ENCODE data around the gene FANCB.

Gene FANCB

DNA sequence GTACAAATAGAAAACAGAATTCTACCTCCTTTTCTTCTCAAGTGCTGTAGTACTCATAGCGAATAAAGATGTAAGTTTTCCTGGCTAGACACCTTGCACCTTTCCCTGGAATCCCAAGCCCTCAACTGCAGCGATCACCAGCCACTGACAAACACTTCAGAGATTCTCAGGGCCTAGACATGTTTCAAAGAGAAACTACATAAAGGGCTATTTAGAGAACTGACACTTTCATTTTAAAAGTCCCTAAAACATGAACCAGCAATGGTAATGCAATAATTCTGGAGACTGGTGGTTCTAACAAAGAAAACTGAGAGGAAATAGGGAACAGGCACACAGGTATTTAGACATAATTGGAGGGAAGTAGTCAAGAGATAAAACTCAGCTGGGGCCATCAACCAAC is 35.7 kb downstream of the FANCB start:
- POLR2A ChIA-PET: no interaction called here
- CTCF ChIA-PET: no interaction called here
- TF ChIP-seq, protein P1, sequence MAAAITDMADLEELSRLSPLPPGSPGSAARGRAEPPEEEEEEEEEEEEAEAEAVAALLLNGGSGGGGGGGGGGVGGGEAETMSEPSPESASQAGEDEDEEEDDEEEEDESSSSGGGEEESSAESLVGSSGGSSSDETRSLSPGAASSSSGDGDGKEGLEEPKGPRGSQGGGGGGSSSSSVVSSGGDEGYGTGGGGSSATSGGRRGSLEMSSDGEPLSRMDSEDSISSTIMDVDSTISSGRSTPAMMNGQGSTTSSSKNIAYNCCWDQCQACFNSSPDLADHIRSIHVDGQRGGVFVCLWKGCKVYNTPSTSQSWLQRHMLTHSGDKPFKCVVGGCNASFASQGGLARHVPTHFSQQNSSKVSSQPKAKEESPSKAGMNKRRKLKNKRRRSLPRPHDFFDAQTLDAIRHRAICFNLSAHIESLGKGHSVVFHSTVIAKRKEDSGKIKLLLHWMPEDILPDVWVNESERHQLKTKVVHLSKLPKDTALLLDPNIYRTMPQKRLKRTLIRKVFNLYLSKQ (tag by site-specific recombination; IDR thresholded peaks at IDR 0.05; ENCODE audit: borderline replicate concordance): no peak
- TF ChIP-seq KLF7 (tag by site-specific recombination; IDR thresholded peaks at IDR 0.05; ENCODE audit: borderline replicate concordance): no peak
- TF ChIP-seq, protein P2, sequence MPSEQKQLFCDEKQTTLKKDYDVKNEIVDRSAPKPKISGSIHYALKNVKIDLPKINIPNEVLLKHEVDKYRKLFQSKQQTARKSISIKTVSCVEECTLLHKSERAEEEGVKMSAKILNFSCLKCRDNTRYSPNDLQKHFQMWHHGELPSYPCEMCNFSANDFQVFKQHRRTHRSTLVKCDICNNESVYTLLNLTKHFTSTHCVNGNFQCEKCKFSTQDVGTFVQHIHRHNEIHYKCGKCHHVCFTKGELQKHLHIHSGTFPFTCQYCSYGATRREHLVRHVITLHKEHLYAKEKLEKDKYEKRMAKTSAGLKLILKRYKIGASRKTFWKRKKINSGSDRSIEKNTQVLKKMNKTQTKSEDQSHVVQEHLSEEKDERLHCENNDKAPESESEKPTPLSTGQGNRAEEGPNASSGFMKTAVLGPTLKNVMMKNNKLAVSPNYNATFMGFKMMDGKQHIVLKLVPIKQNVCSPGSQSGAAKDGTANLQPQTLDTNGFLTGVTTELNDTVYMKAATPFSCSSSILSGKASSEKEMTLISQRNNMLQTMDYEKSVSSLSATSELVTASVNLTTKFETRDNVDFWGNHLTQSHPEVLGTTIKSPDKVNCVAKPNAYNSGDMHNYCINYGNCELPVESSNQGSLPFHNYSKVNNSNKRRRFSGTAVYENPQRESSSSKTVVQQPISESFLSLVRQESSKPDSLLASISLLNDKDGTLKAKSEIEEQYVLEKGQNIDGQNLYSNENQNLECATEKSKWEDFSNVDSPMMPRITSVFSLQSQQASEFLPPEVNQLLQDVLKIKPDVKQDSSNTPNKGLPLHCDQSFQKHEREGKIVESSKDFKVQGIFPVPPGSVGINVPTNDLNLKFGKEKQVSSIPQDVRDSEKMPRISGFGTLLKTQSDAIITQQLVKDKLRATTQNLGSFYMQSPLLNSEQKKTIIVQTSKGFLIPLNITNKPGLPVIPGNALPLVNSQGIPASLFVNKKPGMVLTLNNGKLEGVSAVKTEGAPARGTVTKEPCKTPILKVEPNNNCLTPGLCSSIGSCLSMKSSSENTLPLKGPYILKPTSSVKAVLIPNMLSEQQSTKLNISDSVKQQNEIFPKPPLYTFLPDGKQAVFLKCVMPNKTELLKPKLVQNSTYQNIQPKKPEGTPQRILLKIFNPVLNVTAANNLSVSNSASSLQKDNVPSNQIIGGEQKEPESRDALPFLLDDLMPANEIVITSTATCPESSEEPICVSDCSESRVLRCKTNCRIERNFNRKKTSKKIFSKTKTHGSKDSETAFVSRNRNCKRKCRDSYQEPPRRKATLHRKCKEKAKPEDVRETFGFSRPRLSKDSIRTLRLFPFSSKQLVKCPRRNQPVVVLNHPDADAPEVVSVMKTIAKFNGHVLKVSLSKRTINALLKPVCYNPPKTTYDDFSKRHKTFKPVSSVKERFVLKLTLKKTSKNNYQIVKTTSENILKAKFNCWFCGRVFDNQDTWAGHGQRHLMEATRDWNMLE (tag by site-specific recombination; conservative IDR thresholded peaks at IDR 0.05; ENCODE audit: low read depth): no peak
- no peak for TF ChIP-seq ZNF248 (tag by site-specific recombination; IDR thresholded peaks at IDR 0.05)
- TF ChIP-seq MEIS1 (CRISPR knock-in tag; IDR thresholded peaks at IDR 0.05; ENCODE audit: borderline replicate concordance): no peak
- no peaks in the 10 kb centered on the region for H3K4me1 ChIP-seq (ENCODE audit: control insufficient read depth, insufficient read depth, low read length)
- no peaks in the 10 kb centered on the region for H3K9me3 ChIP-seq (ENCODE audit: control insufficient read depth, insufficient read depth, low read depth, low read length)
- H3K36me3 ChIP-seq (ENCODE audit: control insufficient read depth in 2 of 2, insufficient read depth in 1 of 2, low read length in 2 of 2): peaks cover 3 to 44% of the 10 kb centered on the region in 2 experiments
- no peak overlapping the region for H3K27ac ChIP-seq (ENCODE audit: extremely low read depth, low read depth, low read length)
- no peak overlapping the region for H3K4me3 ChIP-seq (ENCODE audit: low read depth, low read length)

DNA sequence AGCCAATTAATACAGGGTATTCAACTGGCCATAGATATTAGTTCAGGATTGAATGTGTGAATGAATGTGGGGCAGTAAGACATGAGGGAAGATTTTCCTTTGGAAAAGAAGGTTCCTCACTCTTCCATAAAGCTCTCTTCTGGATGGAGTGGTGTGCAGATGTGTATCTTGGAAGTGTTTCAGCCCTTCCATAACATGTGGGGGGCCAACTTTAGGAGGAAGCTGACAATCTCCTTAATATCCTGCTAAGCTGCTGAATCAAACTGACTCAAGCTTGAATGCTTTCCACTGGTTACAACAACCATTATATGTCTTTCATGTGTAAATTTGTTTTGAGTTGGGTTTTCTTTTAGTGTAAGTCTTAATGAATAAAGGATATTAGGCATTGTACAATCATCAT is 40.3 kb downstream of the FANCB start:
- ChIA-PET POLR2A (no interaction called here), CTCF (no interaction called here)
- no peak for TF ChIP-seq ZNF366 (tag by site-specific recombination; conservative IDR thresholded peaks at IDR 0.05)
- TF ChIP-seq ZNF132 (tag by site-specific recombination; IDR thresholded peaks at IDR 0.05; ENCODE audit: borderline replicate concordance): no peak
- TF ChIP-seq ZNF23 (tag by site-specific recombination; IDR thresholded peaks at IDR 0.05; ENCODE audit: borderline replicate concordance): no peak
- TF ChIP-seq SETDB1 (IDR thresholded peaks at IDR 0.05; ENCODE audit: insufficient read length, low read length): no peak
- TF ChIP-seq ZNF341 (tag by site-specific recombination; IDR thresholded peaks at IDR 0.05; ENCODE audit: low read depth): no peak
- TF ChIP-seq, protein P2 (tag by site-specific recombination; conservative IDR thresholded peaks at IDR 0.05; ENCODE audit: low read depth): no peak
- TF ChIP-seq ZNF624 (tag by site-specific recombination; IDR thresholded peaks at IDR 0.05): no peak
- TF ChIP-seq SP3 (tag by site-specific recombination; IDR thresholded peaks at IDR 0.05): no peak
- no peak for TF ChIP-seq ZIC2 (tag by site-specific recombination; IDR thresholded peaks at IDR 0.05)
- no peak for TF ChIP-seq ZNF302 (tag by site-specific recombination; IDR thresholded peaks at IDR 0.05; ENCODE audit: low read depth)
- TF ChIP-seq ZNF561 (tag by site-specific recombination; IDR thresholded peaks at IDR 0.05; ENCODE audit: borderline replicate concordance): no peak
- TF ChIP-seq ZNF707 (tag by site-specific recombination; IDR thresholded peaks at IDR 0.05): no peak
- no peak for TF ChIP-seq ZNF514 (tag by site-specific recombination; IDR thresholded peaks at IDR 0.05)

More for the DNA sequence above, 40.3 kb downstream of the FANCB start:
- no peaks in the 10 kb centered on the region; the same call in 1 of the 2 replicates for H3K9me3 ChIP-seq (ENCODE audit: control insufficient read depth, insufficient read depth, low read depth, low read length)
- no peaks in the 10 kb centered on the region for H3K4me1 ChIP-seq (ENCODE audit: control insufficient read depth, insufficient read depth, low read length)
- no peak overlapping the region for H3K4me3 ChIP-seq (ENCODE audit: low read depth, low read length)
- no peak overlapping the region for H3K27ac ChIP-seq (ENCODE audit: extremely low read depth, low read depth, low read length)
- H3K36me3 ChIP-seq (ENCODE audit: control insufficient read depth in 2 of 2, insufficient read depth in 1 of 2, low read length in 2 of 2): peaks cover 0 to 25% of the 10 kb centered on the region in 2 experiments; a peak in 1 of 3 replicates
